ENCODE results near the gene LIN37. TPM values are rescaled to one million over a fixed set of nuclear protein-coding genes. Genes with fewer than 3 reads are reported as not detected.

The LIN37 gene
- total and polyA plus RNA-seq, 9 of the 15 experiments (the other 6 are each of a cell fraction or from before 2014, with no cell fraction given), result 1.2 to 12.5 (median 8.6) TPM

DNA sequence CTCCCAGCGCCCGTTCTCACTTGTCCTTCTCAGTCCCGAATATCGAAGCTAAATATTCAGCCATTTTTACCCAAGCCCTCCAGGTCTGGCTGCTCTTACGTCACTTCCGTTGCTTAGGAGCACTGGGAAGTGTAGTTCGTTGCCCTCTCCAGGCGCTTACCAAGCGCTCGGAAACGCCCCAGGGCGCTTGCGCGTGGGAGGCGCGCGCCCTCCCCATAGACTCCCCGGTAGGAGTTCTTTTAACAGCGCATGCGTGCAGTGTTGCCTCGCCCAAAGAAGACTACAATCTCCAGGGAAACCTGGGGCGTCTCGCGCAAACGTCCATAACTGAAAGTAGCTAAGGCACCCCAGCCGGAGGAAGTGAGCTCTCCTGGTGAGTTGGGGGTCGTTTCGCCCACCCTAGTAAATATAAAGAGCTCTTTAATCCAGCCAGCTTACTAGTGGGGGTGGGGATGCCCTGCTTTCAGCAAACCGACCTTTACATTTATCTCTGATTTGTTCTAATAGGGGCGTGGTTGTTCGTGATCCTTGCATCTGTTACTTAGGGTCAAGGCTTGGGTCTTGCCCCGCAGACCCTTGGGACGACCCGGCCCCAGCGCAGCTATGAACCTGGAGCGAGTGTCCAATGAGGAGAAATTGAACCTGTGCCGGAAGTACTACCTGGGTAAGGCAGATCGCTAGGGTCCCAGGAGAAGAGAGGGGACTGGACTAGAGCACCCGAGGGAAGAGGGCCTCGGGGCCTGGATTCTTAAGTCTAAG lies 2.9 kb upstream of the LIN37 start, which contains the start of the genes PSENEN and U2AF1L4 (continued):
- TF ChIP-seq, protein P1, sequence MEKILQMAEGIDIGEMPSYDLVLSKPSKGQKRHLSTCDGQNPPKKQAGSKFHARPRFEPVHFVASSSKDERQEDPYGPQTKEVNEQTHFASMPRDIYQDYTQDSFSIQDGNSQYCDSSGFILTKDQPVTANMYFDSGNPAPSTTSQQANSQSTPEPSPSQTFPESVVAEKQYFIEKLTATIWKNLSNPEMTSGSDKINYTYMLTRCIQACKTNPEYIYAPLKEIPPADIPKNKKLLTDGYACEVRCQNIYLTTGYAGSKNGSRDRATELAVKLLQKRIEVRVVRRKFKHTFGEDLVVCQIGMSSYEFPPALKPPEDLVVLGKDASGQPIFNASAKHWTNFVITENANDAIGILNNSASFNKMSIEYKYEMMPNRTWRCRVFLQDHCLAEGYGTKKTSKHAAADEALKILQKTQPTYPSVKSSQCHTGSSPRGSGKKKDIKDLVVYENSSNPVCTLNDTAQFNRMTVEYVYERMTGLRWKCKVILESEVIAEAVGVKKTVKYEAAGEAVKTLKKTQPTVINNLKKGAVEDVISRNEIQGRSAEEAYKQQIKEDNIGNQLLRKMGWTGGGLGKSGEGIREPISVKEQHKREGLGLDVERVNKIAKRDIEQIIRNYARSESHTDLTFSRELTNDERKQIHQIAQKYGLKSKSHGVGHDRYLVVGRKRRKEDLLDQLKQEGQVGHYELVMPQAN (IDR thresholded peaks at IDR 0.05; ENCODE audit: borderline replicate concordance), result peak; percentile 86
- TF ChIP-seq HNRNPLL (IDR thresholded peaks at IDR 0.05; ENCODE audit: low read depth, low read length, poor library complexity, severe bottlenecking), result peak; percentile 50
- no peak for TF ChIP-seq ZNF79 (CRISPR knock-in tag; IDR thresholded peaks at IDR 0.05; ENCODE audit: low read depth)
- no peak for TF ChIP-seq NFIC (IDR thresholded peaks at IDR 0.05)
- TF ChIP-seq ZNF436 (CRISPR knock-in tag; IDR thresholded peaks at IDR 0.05), result no peak
- TF ChIP-seq BRCA1 (IDR thresholded peaks at IDR 0.05), result no peak
- TF ChIP-seq BRCA1 (CRISPR knock-in tag; IDR thresholded peaks at IDR 0.05), result no peak
- TF ChIP-seq PRPF4 (IDR thresholded peaks at IDR 0.05; ENCODE audit: insufficient read depth, low read depth, low read length, poor library complexity, severe bottlenecking), result no peak
- no peak for TF ChIP-seq BRF1 (IDR thresholded peaks at IDR 0.05; ENCODE audit: borderline replicate concordance, extremely low read depth, insufficient read length)
- no peak for TF ChIP-seq GATA2 (CRISPR knock-in tag; IDR thresholded peaks at IDR 0.05)
- no peak for TF ChIP-seq SMAD1 (IDR thresholded peaks at IDR 0.05; ENCODE audit: low read depth, low read length, partially characterized antibody)
- TF ChIP-seq, protein P2, sequence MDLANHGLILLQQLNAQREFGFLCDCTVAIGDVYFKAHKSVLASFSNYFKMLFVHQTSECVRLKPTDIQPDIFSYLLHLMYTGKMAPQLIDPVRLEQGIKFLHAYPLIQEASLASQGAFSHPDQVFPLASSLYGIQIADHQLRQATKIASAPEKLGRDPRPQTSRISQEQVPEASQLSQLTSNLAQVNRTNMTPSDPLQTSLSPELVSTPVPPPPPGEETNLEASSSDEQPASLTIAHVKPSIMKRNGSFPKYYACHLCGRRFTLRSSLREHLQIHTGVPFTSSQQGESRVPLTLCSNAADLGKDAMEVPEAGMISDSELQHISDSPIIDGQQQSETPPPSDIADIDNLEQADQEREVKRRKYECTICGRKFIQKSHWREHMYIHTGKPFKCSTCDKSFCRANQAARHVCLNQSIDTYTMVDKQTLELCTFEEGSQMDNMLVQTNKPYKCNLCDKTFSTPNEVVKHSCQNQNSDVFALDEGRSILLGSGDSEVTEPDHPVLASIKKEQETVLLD (IDR thresholded peaks at IDR 0.05), result peak; percentile 94
- TF ChIP-seq ZNF184 (CRISPR knock-in tag; IDR thresholded peaks at IDR 0.05), result no peak
- no peak for TF ChIP-seq ZNF212 (CRISPR knock-in tag; IDR thresholded peaks at IDR 0.05)
- TF ChIP-seq, protein P3, sequence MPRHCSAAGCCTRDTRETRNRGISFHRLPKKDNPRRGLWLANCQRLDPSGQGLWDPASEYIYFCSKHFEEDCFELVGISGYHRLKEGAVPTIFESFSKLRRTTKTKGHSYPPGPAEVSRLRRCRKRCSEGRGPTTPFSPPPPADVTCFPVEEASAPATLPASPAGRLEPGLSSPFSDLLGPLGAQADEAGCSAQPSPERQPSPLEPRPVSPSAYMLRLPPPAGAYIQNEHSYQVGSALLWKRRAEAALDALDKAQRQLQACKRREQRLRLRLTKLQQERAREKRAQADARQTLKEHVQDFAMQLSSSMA (CRISPR knock-in tag; IDR thresholded peaks at IDR 0.05), result no peak
- TF ChIP-seq ZNF431 (CRISPR knock-in tag; IDR thresholded peaks at IDR 0.05), result no peak
- TF ChIP-seq, protein P4, sequence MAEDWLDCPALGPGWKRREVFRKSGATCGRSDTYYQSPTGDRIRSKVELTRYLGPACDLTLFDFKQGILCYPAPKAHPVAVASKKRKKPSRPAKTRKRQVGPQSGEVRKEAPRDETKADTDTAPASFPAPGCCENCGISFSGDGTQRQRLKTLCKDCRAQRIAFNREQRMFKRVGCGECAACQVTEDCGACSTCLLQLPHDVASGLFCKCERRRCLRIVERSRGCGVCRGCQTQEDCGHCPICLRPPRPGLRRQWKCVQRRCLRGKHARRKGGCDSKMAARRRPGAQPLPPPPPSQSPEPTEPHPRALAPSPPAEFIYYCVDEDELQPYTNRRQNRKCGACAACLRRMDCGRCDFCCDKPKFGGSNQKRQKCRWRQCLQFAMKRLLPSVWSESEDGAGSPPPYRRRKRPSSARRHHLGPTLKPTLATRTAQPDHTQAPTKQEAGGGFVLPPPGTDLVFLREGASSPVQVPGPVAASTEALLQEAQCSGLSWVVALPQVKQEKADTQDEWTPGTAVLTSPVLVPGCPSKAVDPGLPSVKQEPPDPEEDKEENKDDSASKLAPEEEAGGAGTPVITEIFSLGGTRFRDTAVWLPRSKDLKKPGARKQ (CRISPR knock-in tag; IDR thresholded peaks at IDR 0.05), result no peak
- TF ChIP-seq TBL1XR1 (IDR thresholded peaks at IDR 0.05; ENCODE audit: low read length in 2 of 2), result no peak; a peak in 2 of 4 replicates
- no peak for TF ChIP-seq MCM7 (IDR thresholded peaks at IDR 0.05)
- TF ChIP-seq, protein P5, sequence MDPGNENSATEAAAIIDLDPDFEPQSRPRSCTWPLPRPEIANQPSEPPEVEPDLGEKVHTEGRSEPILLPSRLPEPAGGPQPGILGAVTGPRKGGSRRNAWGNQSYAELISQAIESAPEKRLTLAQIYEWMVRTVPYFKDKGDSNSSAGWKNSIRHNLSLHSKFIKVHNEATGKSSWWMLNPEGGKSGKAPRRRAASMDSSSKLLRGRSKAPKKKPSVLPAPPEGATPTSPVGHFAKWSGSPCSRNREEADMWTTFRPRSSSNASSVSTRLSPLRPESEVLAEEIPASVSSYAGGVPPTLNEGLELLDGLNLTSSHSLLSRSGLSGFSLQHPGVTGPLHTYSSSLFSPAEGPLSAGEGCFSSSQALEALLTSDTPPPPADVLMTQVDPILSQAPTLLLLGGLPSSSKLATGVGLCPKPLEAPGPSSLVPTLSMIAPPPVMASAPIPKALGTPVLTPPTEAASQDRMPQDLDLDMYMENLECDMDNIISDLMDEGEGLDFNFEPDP (CRISPR knock-in tag; IDR thresholded peaks at IDR 0.05), result no peak
- no peak for TF ChIP-seq RNF2 (IDR thresholded peaks at IDR 0.05)
- no peak for TF ChIP-seq L3MBTL2 (IDR thresholded peaks at IDR 0.05)
- TF ChIP-seq ZKSCAN1 (IDR thresholded peaks at IDR 0.05; ENCODE audit: low read depth, low read length), result no peak; the same call in 1 of the 2 replicates

Data from K562 (cell line).